Endothelial cell of umbilical vein (primary cell): ENCODE data around the gene SLC22A15.

Experiments
- EZH2 ChIP-seq: IDR thresholded peaks from 2 replicates; pipeline ENCODE4 v1.6.1; 2012; ENCODE audit warnings: borderline replicate concordance, low read depth, mild to moderate bottlenecking, moderate library complexity, low read length, inconsistent platforms; ENCODE audit not compliant: severe bottlenecking
- FOS ChIP-seq: IDR thresholded peaks from 2 replicates; pipeline ENCODE4 v1.6.1; 2011; ENCODE audit warnings: mild to moderate bottlenecking, low read length, moderate library complexity, borderline replicate concordance; ENCODE audit not compliant: insufficient read depth
- GATA2 ChIP-seq: IDR thresholded peaks from 2 replicates; pipeline ENCODE4 v1.7.0; 2011; ENCODE audit warnings: low read depth, mild to moderate bottlenecking, moderate library complexity, mixed read lengths, low read length; ENCODE audit not compliant: insufficient read length, insufficient read depth
- JUN ChIP-seq: IDR thresholded peaks from 2 replicates; pipeline ENCODE4 v1.6.1; 2011; ENCODE audit warnings: borderline replicate concordance, low read depth; ENCODE audit not compliant: insufficient read length, insufficient read depth
- MYC ChIP-seq: IDR thresholded peaks from one replicate; pipeline ENCODE4 v1.6.1; 2011; ENCODE audit warnings: mild to moderate bottlenecking, low read depth, low read length
- POLR2A ChIP-seq: IDR thresholded peaks from 2 replicates; pipeline ENCODE4 v1.6.1; 2012; ENCODE audit warnings: low read depth, mild to moderate bottlenecking, control low read depth, low read length
- POLR2AphosphoS5 ChIP-seq: IDR thresholded peaks from 2 replicates; pipeline ENCODE4 v1.6.1; 2012; ENCODE audit warnings: low read depth, mild to moderate bottlenecking, control low read depth, low read length, moderate library complexity; ENCODE audit not compliant: insufficient read depth
- TF ChIP-seq, protein P1 (sequence below): IDR thresholded peaks from 2 replicates; pipeline ENCODE4 v1.6.1; 2011; ENCODE audit not compliant: insufficient read depth, insufficient read length
- TF ChIP-seq, protein P2 (sequence below), 2 donors: IDR thresholded peaks; 1 replicate in 1 of 2; 2 replicates in 1 of 2; pipeline ENCODE4 v1.5.1; 2011; ENCODE audit warnings: low read length in 2 of 2, mild to moderate bottlenecking in 2 of 2, moderate library complexity in 2 of 2, control low read depth in 1 of 2, inconsistent platforms in 1 of 2, low read depth in 1 of 2; ENCODE audit not compliant: insufficient read depth in 1 of 2; ENCODE audit errors: extremely low read depth in 1 of 2

DNA sequence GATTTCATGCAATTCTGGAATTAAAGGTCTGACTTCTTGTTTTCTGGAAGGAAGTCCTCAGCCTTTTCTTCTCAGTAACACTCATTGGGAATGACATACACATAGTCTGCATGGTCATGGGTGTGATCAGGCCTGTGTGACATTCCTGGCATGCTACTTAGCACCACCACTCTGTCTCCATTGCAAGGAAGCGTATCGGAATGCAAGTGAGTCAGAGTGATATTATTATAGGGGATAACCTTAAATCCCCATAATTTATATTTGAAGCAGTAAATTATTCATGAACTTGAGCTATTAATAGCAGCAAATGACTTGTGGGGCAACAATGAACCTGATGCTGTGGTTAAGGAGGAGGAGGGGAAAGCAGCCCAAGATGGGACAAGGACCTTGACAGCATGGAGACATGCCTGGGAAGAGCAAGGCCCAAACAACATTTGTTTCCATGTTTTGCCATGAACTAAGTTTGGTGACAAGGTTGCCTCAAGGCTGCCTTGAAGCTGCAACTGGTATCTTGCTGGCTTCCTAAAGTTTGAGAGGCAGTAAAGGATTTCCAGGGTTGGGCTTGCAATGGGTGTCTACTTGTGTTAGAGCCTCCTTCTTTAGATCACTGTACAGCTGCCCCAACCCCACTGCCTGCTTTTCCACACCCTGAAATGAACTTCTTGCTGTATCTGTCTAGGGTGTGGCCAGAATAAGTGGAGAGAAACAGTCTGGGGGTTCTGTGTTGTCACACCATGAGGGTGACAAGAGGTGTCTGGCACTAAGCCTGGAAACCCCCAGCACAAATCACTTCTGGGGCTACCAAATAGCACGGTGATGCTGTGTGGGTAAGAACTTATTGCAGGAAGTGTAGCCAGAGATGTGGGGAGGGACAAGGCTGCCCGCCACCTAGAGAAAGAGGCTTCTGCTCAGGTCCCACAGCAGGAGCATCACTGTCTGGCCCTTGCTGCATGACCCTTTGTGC is 139.4 kb downstream of the SLC22A15 start:
- TF ChIP-seq, protein P1, sequence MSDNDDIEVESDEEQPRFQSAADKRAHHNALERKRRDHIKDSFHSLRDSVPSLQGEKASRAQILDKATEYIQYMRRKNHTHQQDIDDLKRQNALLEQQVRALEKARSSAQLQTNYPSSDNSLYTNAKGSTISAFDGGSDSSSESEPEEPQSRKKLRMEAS = no peak
- TF ChIP-seq, protein P2, sequence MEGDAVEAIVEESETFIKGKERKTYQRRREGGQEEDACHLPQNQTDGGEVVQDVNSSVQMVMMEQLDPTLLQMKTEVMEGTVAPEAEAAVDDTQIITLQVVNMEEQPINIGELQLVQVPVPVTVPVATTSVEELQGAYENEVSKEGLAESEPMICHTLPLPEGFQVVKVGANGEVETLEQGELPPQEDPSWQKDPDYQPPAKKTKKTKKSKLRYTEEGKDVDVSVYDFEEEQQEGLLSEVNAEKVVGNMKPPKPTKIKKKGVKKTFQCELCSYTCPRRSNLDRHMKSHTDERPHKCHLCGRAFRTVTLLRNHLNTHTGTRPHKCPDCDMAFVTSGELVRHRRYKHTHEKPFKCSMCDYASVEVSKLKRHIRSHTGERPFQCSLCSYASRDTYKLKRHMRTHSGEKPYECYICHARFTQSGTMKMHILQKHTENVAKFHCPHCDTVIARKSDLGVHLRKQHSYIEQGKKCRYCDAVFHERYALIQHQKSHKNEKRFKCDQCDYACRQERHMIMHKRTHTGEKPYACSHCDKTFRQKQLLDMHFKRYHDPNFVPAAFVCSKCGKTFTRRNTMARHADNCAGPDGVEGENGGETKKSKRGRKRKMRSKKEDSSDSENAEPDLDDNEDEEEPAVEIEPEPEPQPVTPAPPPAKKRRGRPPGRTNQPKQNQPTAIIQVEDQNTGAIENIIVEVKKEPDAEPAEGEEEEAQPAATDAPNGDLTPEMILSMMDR (IDR thresholded peaks at IDR 0.05; ENCODE audit: extremely low read depth in 1 of 2, insufficient read depth in 1 of 2, low read depth in 1 of 2, low read length in 2 of 2) = no peak
- TF ChIP-seq POLR2AphosphoS5 (no peak), FOS (no peak), POLR2A (no peak), JUN (no peak), EZH2 (no peak), MYC (no peak), GATA2 (no peak)
